Activated CD4-positive, alpha-beta T cell treated with anti-CD3 and anti-CD28 coated beads, Interleukin-2, amount 50 U/mL, for 48 hours (primary cell): Measurements from ENCODE around the gene ADAMTS14.

Experiments
- DNase-seq, 2 experiments: peaks; one replicate each; pipeline ENCODE4 v3.0.0-alpha.2; 2020

The ADAMTS14 gene

GRCh38 chr10:70675496-70676161, 3.3 kb downstream of the ADAMTS14 start:
- no peak for DNase-seq

DNA sequence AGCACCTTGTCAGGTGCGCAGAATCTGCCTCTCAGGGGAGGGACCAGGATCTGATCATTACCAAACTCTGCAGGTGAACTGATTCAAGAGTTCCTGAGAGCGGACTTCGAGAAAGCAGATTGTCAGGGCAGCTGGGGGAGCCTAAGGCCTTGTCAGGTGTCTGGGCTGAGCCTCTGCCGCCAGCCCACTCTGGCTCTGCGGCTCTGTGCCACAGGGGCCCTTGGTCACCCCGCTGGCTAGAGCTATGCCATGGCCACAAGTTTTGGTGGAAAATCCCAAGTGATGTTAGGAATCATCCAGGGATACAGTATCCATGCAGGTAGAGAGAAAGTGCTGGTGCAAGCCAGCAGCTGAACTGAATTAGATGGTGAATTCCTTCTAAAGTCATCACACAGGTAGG, 4.2 kb downstream of the ADAMTS14 start:
- DNase-seq = no peak

DNA sequence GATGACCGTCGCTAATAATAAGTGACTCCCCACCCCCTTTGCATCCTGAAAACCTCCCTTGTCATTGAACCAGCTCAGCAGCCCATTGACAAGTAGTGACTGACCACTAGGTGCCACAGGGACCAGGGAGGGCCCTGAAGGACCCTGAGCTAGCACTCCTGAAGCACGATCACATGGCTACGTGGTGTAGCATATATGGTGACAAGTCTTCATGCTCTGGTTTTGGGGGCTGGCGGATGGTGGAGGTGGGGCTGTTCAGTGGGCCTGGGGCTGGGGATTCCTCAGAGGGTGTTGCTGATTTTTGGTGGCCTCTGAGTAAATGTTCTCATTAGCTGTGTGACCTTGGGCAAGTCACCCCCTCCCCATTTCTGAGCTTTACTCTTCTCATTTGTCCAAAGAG, 4.7 kb downstream of the ADAMTS14 start:
- no peak for DNase-seq

- DNase-seq = no peak
These were observed 5.4 kb downstream of the ADAMTS14 start for GRCh38 chr10:70677620-70678249.

DNA sequence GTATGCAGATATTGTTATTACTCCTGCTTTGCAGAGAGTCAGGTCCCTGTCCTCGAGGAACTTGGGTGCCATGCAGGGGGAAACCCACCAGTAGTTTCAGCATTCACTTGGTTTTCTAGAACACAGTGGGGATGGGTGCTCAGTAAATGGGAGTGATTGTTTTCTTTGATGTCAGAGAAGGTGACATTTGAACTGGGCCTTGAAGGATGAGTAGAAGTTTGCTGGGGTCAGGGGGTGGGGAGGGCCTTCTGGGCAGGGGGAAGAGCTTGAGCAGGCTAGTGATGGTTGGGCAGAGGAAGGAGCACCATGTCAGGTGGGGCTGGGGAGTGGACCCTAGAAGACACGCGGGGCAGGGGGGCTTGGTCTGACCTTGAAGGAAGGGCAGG, 5.9 kb downstream of the ADAMTS14 start:
- DNase-seq = no peak

GRCh38 chr10:70678757-70679489, 6.6 kb downstream of the ADAMTS14 start:
- DNase-seq = no peak

GRCh38 chr10:70679498-70679897, 7.2 kb downstream of the ADAMTS14 start:
- no peak for DNase-seq

DNA sequence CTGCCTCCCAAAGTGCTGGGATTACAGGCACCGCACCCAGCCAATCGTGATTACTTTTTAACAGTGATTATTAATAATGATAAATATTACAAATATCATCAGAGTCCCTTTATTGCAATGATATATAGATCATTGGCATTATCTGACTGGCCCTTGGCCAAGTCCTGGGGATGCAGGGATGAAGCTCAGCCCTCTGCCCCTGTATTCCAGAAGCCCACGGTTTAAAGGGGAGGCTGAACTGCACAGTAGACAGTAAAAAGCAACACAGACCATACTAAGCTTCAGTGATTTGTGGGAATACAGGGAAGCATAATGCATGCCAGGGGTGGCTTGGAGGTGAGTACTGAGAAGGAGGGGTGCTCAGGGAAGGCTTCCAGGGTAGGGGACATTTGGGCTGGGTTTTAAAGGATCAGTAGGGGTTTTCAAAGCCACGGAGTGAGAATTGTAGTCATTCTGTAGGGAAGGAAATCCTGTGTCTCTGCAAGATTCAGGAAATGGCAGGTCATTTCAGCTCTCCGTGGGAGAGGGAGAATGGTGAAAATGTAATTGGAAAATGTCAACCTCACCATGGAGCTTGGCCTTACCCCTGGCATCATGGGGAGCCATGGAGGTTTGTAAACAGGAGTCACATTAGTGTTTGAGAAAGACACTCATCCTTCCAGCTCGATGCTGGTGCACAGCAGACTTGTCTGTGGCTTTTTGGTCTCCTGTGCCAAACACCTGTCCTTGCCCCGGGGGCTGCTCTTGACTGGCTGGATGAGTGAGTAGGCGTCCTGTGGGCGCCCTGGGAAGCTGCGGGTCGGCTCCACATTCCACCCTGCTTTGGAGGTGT, 8.8 kb downstream of the ADAMTS14 start:
- DNase-seq = no peak

- DNase-seq = no peak
These were observed 9.4 kb downstream of the ADAMTS14 start for GRCh38 chr10:70681731-70682005.

- peak in 1 of 2 experiments; percentile 28 for DNase-seq
These were observed 10.8 kb downstream of the ADAMTS14 start for GRCh38 chr10:70682920-70683600.

DNA sequence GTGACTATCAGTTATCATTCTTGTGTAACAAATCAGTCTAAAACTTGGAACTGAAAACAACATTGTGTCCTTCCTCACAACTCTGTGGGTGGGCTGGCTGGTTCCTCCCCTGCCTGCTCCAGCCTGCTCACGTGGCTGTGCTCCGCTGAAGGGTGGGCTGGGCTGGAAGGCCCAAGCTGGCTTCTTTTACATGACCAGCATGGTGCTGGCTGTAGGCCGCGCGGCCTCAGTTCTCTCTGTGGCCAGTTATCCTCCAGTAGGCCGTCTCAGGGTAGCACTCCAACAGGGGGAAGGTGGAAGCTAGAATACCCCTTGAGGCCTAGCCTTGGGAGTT, 11.3 kb downstream of the ADAMTS14 start:
- no peak for DNase-seq

DNA sequence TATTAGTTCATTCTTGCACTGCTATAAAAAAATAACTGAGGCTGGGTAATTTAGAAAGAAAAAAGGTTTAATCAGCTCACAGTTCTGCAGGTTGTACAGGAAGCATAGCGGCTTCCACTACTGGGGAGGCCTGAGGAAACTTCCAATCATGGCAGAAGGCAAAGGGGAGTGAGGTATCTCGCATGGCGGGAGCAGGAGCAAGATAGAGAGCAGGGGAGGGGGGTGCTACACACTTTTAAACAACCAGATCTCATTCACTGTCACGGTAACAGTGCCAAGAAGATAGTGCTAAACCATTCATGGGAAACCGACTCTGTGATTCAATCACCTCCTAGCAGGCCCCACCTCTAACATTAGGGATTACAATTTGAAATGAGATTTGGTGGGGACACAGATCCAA, 11.6 kb downstream of the ADAMTS14 start:
- DNase-seq = no peak

GRCh38 chr10:70684374-70684773, 12.1 kb downstream of the ADAMTS14 start:
- DNase-seq = no peak

DNA sequence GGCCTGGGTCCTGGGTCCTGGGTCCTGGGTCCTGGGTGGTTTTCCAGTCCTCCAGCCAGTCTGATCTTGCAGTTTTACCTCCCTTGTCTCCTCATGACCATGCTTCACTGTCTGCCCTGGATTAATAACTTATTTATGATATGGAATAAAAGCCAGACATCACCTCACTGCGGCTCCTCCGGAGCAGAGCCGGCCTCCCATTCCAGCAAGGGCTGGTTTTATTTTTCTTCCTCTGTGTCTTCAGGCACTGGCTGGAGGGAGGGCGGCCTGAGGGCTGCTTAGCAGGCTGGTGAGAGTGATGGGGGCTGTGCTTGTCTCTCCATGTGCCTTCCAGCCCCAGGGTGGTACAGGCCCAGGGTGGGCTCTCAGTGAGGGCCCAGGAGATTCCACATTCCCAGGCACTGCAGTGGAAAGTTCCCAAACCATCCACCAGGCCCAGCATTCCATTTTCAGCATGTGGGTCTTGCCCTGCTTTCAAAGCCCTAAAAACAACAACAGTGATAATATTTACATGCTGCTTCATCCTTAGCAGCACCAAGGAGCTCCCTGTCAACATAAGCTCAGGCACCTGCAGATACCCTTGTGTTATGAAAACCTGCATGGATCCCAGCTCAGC, 12.6 kb downstream of the ADAMTS14 start:
- no peak for DNase-seq

GRCh38 chr10:70685455-70685911, 13.2 kb downstream of the ADAMTS14 start:
- no peak for DNase-seq

DNA sequence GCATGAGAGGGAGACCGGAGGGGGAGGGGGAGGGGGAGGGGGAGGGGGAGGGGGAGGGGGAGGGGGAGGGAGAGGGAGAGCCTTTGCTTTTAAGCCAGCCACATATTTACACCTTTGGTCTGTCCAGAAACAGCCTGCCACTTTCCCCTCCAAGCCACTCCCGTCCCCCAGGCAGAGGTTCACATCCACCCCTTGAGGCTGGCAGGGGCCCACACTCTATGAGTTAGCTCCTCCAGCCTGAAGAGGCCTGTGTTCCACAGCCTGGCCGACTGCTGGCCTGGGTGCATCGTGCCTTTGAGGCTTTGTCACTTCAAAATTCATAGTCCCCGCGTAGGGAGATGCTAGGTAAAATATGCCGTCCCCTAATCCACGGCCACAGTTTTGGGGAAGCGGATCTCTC, 16.5 kb downstream of the ADAMTS14 start:
- no peak for DNase-seq

DNA sequence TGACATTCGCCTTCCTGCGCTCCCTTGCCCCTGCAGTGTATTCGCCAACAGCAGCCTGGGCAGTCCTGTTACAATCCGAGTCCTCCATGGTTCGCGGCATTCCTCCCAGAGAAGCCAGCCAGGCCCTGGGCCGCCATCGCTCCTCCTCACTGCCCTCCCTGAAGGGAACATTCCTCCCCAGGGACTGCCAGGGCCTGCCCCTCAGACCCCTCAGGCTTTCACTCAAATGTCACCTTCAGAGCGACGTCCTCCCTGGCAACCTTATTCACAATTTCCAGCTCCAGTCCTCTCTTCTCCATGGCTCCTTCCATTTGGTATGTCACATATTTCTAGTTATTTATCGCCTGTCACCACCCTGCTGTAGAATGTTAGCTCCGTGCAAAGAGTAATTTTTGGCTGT, 17.4 kb downstream of the ADAMTS14 start:
- DNase-seq = no peak

- DNase-seq = no peak
These were observed 18.3 kb downstream of the ADAMTS14 start for GRCh38 chr10:70690589-70690988.

DNA sequence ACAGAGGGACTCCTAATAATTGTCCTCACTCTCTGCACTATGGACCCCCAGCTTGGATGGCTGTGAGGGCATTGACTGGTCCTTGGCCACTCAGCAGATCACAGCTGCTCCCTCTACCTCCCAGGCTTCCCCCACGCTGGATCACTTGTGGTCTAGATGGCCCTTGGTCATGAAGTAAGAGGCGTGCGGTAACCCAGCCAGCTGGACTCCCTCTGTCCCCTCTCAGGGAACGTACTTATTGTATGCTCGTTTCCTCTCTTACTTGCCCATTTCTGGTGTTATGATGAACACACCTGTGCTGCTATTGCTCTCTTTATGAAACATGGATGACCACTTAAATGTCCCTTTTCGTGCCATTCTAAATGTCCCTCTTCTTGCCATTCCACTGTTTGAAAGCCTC, 19.3 kb downstream of the ADAMTS14 start:
- DNase-seq = no peak

- no peak for DNase-seq
These were observed 19.8 kb downstream of the ADAMTS14 start for GRCh38 chr10:70692043-70692603.

- no peak for DNase-seq
These were observed 21.5 kb downstream of the ADAMTS14 start for GRCh38 chr10:70693619-70694335.
